WTC11 (cell line): ENCODE data around the gene LDLRAD3. TPM values are rescaled to one million over a fixed set of nuclear protein-coding genes. Genes with fewer than 3 reads are reported as not detected.

ENCODE experiments used
- ATAC-seq: fragments of 200-7000 bp; cut with Tn5 transposase; 2 replicates; pipeline ENCODE4 v1.10.0; 2021; ENCODE audit warnings: mild to moderate bottlenecking, moderate library complexity
- CTCF ChIA-PET: fragments of 300-600 bp; sonication (Branson Sonifier 250); formaldehyde crosslinking; loops from one replicate; lab custom pipeline; 2021; ENCODE audit warnings: antibody characterized with exemption; lab: Charles Lee
- POLR2A ChIA-PET: fragments of 350-600 bp; sonication (Branson Sonifier 250); formaldehyde crosslinking; loops from one replicate; lab custom pipeline; 2021; ENCODE audit warnings: antibody characterized with exemption; lab: Charles Lee
- DNase-seq: peaks from one replicate; pipeline ENCODE4 v3.0.0; 2021; ENCODE audit warnings: low spot score
- H3K27ac Mint-ChIP-seq: 2 replicates; pipeline ENCODE4 v1.8.0; 2021; ENCODE audit warnings: mixed read lengths
- H3K27me3 Mint-ChIP-seq: 2 replicates; pipeline ENCODE4 v1.8.0; 2021; ENCODE audit warnings: low read depth, mild to moderate bottlenecking, moderate library complexity, mixed read lengths
- H3K36me3 Mint-ChIP-seq: 2 replicates; pipeline ENCODE4 v1.8.0; 2021; ENCODE audit warnings: mixed read lengths
- H3K4me1 Mint-ChIP-seq: 2 replicates; pipeline ENCODE4 v1.8.0; 2022; ENCODE audit warnings: mixed read lengths
- H3K4me3 Mint-ChIP-seq: 2 replicates; pipeline ENCODE4 v1.8.0; 2021; ENCODE audit warnings: mild to moderate bottlenecking, moderate library complexity, mixed read lengths
- H3K9me3 Mint-ChIP-seq: 2 replicates; pipeline ENCODE4 v1.8.0; 2021; ENCODE audit warnings: mixed read lengths
- E2F1 ChIP-seq: sonication (generic); formaldehyde crosslinking; IDR thresholded peaks from 2 replicates; pipeline ENCODE4 v1.8.0; 2022; ENCODE audit warnings: mild to moderate bottlenecking, missing genetic modification reagents
- EMX1 ChIP-seq: fragments of 250-450 bp; sonication (Bioruptor Pico); IDR thresholded peaks from 2 replicates; pipeline ENCODE4 v1.8.0; 2021; ENCODE audit warnings: mild to moderate bottlenecking
- FOXP4 ChIP-seq: sonication (generic); formaldehyde crosslinking; IDR thresholded peaks from 2 replicates; pipeline ENCODE4 v1.8.0; 2022; ENCODE audit warnings: mild to moderate bottlenecking, missing genetic modification reagents
- GTF2I ChIP-seq: fragments of 250-450 bp; sonication (Bioruptor Pico); conservative IDR thresholded peaks from 2 replicates; pipeline ENCODE4 v1.4.0; 2021; ENCODE audit warnings: mild to moderate bottlenecking
- IRF1 ChIP-seq: sonication (generic); formaldehyde crosslinking; IDR thresholded peaks from 2 replicates; pipeline ENCODE4 v1.8.0; 2023; ENCODE audit warnings: missing genetic modification reagents
- JAZF1 ChIP-seq: fragments of 250-450 bp; sonication (Bioruptor Pico); IDR thresholded peaks from 2 replicates; pipeline ENCODE4 v1.9.0; 2021; ENCODE audit warnings: moderate library complexity, mild to moderate bottlenecking, inconsistent platforms
- NFATC4 ChIP-seq: fragments of 250-450 bp; sonication (Bioruptor Pico); IDR thresholded peaks from 2 replicates; pipeline ENCODE4 v1.9.0; 2021; ENCODE audit warnings: mild to moderate bottlenecking
- OVOL2 ChIP-seq: fragments of 250-450 bp; sonication (Bioruptor Pico); IDR thresholded peaks from 2 replicates; pipeline ENCODE4 v1.9.0; 2021; ENCODE audit warnings: mild to moderate bottlenecking, borderline replicate concordance
- PRRX2 ChIP-seq: fragments of 250-450 bp; sonication (Bioruptor Pico); IDR thresholded peaks from 2 replicates; pipeline ENCODE4 v1.8.0; 2021; ENCODE audit warnings: mild to moderate bottlenecking
- TP53 ChIP-seq: sonication (generic); formaldehyde crosslinking; IDR thresholded peaks from 2 replicates; pipeline ENCODE4 v1.8.1; 2023; ENCODE audit warnings: mild to moderate bottlenecking, missing genetic modification reagents
- USF1 ChIP-seq: sonication (generic); formaldehyde crosslinking; IDR thresholded peaks from 2 replicates; pipeline ENCODE4 v1.8.0; 2022; ENCODE audit warnings: mild to moderate bottlenecking, missing genetic modification reagents
- ZNF219 ChIP-seq: sonication (generic); formaldehyde crosslinking; IDR thresholded peaks from 2 replicates; pipeline ENCODE4 v1.8.0; 2023; ENCODE audit warnings: missing genetic modification reagents, mild to moderate bottlenecking, borderline replicate concordance
- ZNF263 ChIP-seq: sonication (generic); formaldehyde crosslinking; IDR thresholded peaks from 2 replicates; pipeline ENCODE4 v1.8.1; 2022; ENCODE audit warnings: low read depth, mild to moderate bottlenecking, moderate library complexity, missing genetic modification reagents
- ZNF423 ChIP-seq: fragments of 250-450 bp; sonication (Bioruptor Pico); IDR thresholded peaks from 2 replicates; pipeline ENCODE4 v2.1.2; 2022; ENCODE audit warnings: mild to moderate bottlenecking, moderate library complexity
- total RNA-seq: library from RNA; stranded (reverse); gene quantifications from 3 replicates; pipeline ENCODE4 v1.2.3, GENCODE V29; 2021
- TF ChIP-seq, protein P1 (sequence below): fragments of 250-450 bp; sonication (Bioruptor Pico); IDR thresholded peaks from 2 replicates; pipeline ENCODE4 v1.8.0; 2021; ENCODE audit warnings: mild to moderate bottlenecking
- TF ChIP-seq, protein P2 (sequence below): sonication (generic); formaldehyde crosslinking; IDR thresholded peaks from 2 replicates; pipeline ENCODE4 v1.8.1; 2023; ENCODE audit warnings: mild to moderate bottlenecking, missing genetic modification reagents, moderate library complexity
- TF ChIP-seq, protein P3 (sequence below): fragments of 250-450 bp; sonication (Bioruptor Pico); conservative IDR thresholded peaks from 2 replicates; pipeline ENCODE4 v1.9.0; 2021; ENCODE audit warnings: mild to moderate bottlenecking
- TF ChIP-seq, protein P4 (sequence below): sonication (generic); formaldehyde crosslinking; IDR thresholded peaks from 2 replicates; pipeline ENCODE4 v1.8.0; 2022; ENCODE audit warnings: missing genetic modification reagents
- TF ChIP-seq, protein P5 (sequence below): sonication (generic); formaldehyde crosslinking; IDR thresholded peaks from 2 replicates; pipeline ENCODE4 v1.8.1; 2022; ENCODE audit warnings: missing genetic modification reagents, borderline replicate concordance

The LDLRAD3 gene
- total RNA-seq, 1 experiment from 2014 or later, result 14.5 TPM

GRCh38 chr11:35947437-35947836 is 3.6 kb downstream of the LDLRAD3 start (continued):
- TF ChIP-seq, protein P1, sequence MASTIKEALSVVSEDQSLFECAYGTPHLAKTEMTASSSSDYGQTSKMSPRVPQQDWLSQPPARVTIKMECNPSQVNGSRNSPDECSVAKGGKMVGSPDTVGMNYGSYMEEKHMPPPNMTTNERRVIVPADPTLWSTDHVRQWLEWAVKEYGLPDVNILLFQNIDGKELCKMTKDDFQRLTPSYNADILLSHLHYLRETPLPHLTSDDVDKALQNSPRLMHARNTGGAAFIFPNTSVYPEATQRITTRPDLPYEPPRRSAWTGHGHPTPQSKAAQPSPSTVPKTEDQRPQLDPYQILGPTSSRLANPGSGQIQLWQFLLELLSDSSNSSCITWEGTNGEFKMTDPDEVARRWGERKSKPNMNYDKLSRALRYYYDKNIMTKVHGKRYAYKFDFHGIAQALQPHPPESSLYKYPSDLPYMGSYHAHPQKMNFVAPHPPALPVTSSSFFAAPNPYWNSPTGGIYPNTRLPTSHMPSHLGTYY (CRISPR knock-in tag), result no peak
- TF ChIP-seq, protein P2, sequence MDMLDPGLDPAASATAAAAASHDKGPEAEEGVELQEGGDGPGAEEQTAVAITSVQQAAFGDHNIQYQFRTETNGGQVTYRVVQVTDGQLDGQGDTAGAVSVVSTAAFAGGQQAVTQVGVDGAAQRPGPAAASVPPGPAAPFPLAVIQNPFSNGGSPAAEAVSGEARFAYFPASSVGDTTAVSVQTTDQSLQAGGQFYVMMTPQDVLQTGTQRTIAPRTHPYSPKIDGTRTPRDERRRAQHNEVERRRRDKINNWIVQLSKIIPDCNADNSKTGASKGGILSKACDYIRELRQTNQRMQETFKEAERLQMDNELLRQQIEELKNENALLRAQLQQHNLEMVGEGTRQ, result no peak
- no peak for TF ChIP-seq JAZF1
- TF ChIP-seq, protein P3, sequence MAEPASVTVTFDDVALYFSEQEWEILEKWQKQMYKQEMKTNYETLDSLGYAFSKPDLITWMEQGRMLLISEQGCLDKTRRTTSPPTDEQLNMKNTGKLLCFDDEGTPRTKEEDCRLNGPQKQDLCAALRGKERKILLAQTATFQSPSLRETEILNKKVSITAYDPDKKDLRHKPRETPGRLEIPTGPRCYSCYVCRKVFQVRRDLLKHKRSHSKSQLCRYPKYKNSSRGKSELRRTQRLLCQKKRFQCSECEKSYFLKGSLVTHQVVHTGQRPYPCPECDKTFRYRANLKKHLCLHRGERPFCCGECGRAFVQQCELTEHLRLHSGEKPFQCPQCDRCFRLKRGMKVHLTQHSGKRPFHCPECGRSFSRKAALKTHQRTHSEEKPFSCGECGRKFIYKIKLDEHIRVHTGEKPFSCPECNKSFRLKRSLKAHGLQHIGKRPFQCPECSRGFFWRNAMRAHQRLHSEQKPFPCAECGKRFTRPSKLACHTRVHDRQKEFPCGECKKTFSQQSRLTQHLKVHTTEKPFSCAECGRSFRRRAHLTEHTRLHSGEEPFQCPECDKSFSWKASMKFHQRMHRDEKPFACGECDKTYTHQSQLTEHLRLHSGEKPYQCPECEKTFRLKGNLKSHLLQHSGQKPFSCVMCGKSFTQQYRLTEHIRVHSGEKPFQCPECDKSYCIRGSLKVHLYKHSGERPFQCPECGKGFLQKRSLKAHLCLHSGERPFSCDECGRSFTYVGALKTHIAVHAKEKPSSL (CRISPR knock-in tag), result no peak
- no peak for TF ChIP-seq ZNF263 (CRISPR knock-in tag)
- TF ChIP-seq NFATC4 (CRISPR knock-in tag), result no peak
- TF ChIP-seq, protein P4, sequence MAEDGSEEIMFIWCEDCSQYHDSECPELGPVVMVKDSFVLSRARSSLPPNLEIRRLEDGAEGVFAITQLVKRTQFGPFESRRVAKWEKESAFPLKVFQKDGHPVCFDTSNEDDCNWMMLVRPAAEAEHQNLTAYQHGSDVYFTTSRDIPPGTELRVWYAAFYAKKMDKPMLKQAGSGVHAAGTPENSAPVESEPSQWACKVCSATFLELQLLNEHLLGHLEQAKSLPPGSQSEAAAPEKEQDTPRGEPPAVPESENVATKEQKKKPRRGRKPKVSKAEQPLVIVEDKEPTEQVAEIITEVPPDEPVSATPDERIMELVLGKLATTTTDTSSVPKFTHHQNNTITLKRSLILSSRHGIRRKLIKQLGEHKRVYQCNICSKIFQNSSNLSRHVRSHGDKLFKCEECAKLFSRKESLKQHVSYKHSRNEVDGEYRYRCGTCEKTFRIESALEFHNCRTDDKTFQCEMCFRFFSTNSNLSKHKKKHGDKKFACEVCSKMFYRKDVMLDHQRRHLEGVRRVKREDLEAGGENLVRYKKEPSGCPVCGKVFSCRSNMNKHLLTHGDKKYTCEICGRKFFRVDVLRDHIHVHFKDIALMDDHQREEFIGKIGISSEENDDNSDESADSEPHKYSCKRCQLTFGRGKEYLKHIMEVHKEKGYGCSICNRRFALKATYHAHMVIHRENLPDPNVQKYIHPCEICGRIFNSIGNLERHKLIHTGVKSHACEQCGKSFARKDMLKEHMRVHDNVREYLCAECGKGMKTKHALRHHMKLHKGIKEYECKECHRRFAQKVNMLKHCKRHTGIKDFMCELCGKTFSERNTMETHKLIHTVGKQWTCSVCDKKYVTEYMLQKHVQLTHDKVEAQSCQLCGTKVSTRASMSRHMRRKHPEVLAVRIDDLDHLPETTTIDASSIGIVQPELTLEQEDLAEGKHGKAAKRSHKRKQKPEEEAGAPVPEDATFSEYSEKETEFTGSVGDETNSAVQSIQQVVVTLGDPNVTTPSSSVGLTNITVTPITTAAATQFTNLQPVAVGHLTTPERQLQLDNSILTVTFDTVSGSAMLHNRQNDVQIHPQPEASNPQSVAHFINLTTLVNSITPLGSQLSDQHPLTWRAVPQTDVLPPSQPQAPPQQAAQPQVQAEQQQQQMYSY (CRISPR knock-in tag), result no peak

GRCh38 chr11:35949242-35949641 is 5.4 kb downstream of the LDLRAD3 start:
- TF ChIP-seq, protein P5, sequence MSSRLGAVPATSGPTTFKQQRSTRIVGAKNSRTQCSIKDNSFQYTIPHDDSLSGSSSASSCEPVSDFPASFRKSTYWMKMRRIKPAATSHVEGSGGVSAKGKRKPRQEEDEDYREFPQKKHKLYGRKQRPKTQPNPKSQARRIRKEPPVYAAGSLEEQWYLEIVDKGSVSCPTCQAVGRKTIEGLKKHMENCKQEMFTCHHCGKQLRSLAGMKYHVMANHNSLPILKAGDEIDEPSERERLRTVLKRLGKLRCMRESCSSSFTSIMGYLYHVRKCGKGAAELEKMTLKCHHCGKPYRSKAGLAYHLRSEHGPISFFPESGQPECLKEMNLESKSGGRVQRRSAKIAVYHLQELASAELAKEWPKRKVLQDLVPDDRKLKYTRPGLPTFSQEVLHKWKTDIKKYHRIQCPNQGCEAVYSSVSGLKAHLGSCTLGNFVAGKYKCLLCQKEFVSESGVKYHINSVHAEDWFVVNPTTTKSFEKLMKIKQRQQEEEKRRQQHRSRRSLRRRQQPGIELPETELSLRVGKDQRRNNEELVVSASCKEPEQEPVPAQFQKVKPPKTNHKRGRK (CRISPR knock-in tag), result no peak
- no peak for DNase-seq
- CTCF ChIA-PET, result interaction anchor here (3.3 kb wide), 1 partner anchor 127 kb away, joined by 21 read pairs; no protein-coding TSS in a partner anchor
- Mint-ChIP-seq H3K9me3 (no peaks in the 10 kb centered on the region), H3K27me3 (peaks cover 12% of the 10 kb centered on the region), H3K27ac (no peak overlapping the region), H3K4me1 (peaks cover 48% of the 10 kb centered on the region), H3K4me3 (no peak overlapping the region), H3K36me3 (no peaks in the 10 kb centered on the region)
- ATAC-seq, result no peak; the same call in 1 of the 2 replicates
- POLR2A ChIA-PET, result no interaction called here

DNA sequence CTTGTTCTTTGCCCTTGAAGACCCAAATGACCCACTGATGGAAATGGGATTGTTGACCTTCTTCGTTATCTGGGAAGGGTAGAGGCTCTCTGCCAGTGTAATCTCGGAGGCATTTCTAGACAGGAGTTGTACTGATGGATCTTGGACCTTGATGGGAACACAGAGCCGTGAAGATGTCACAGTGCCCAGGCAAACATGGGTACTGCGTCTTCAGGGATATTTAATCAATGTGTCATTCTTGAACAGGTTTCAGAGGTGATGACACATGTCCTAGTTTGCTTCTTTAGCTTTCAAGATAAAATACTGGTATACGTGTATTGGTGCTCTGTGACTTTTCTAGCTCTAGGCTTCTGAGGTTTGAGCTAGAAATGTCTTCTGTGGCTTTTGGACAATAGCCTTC is 6.2 kb downstream of the LDLRAD3 start:
- no peak overlapping the region for H3K4me3 Mint-ChIP-seq
- DNase-seq (no peak), ATAC-seq (no peak)
- H3K4me1 Mint-ChIP-seq, result peaks cover 48% of the 10 kb centered on the region
- no peak overlapping the region for H3K27ac Mint-ChIP-seq
- CTCF ChIA-PET, result interaction anchor here (0.8 to 3.3 kb wide), 2 partner anchors 128 to 160 kb away, joined by 3 to 21 read pairs; no protein-coding TSS in a partner anchor
- H3K27me3 Mint-ChIP-seq, result peaks cover 9% of the 10 kb centered on the region
- no peaks in the 10 kb centered on the region for H3K36me3 Mint-ChIP-seq
- no peaks in the 10 kb centered on the region for H3K9me3 Mint-ChIP-seq
- POLR2A ChIA-PET, result no interaction called here
- no peak for TF ChIP-seq OVOL2 (CRISPR knock-in tag)
- no peak for TF ChIP-seq IRF1 (CRISPR knock-in tag)
- TF ChIP-seq TP53 (CRISPR knock-in tag), result no peak
- no peak for TF ChIP-seq PRRX2
- no peak for TF ChIP-seq FOXP4 (CRISPR knock-in tag)
- no peak for TF ChIP-seq GTF2I (CRISPR knock-in tag)
- TF ChIP-seq ZNF219 (CRISPR knock-in tag), result no peak
- TF ChIP-seq USF1, result no peak
- no peak for TF ChIP-seq EMX1
- TF ChIP-seq E2F1 (CRISPR knock-in tag), result no peak
- no peak for TF ChIP-seq ZNF423
